ENCODE measurements around the gene GPR132.

DNA sequence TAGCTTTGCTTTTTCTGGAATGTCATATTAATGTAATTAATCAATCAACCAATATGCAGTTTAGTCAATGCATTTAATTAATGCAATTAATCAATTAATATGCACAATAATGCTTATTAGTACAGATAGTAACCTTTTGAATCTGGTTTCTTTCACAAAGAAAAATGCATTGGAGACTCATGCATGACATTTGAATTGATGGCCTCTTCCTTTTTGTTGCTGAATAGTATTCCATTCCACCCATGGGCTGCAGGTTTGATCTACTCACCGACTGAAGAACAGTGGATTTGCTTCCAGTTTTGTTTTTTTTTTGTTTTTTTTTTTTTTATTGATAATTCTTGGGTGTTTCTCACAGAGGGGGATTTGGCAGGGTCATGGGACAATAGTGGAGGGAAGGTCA is 13.1 kb upstream of the GPR132 start:
- TF ChIP-seq, protein P1, sequence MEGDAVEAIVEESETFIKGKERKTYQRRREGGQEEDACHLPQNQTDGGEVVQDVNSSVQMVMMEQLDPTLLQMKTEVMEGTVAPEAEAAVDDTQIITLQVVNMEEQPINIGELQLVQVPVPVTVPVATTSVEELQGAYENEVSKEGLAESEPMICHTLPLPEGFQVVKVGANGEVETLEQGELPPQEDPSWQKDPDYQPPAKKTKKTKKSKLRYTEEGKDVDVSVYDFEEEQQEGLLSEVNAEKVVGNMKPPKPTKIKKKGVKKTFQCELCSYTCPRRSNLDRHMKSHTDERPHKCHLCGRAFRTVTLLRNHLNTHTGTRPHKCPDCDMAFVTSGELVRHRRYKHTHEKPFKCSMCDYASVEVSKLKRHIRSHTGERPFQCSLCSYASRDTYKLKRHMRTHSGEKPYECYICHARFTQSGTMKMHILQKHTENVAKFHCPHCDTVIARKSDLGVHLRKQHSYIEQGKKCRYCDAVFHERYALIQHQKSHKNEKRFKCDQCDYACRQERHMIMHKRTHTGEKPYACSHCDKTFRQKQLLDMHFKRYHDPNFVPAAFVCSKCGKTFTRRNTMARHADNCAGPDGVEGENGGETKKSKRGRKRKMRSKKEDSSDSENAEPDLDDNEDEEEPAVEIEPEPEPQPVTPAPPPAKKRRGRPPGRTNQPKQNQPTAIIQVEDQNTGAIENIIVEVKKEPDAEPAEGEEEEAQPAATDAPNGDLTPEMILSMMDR (conservative IDR thresholded peaks at IDR 0.05; ENCODE audit: low read length): no peak
- no peak for TF ChIP-seq EZH2phosphoT487 (IDR thresholded peaks at IDR 0.05; ENCODE audit: borderline replicate concordance)
